K562 (cell line): ENCODE measurements around the gene WIPF1. TPM values are rescaled to one million over a fixed set of nuclear protein-coding genes. Genes with fewer than 3 reads are reported as not detected.

Source experiments
- BCLAF1 ChIP-seq, 2 experiments: fragments of 450-650 bp in 1 of 2; IDR thresholded peaks; 2 replicates each; pipeline ENCODE4 v1.6.1; 2011 to 2017; ENCODE audit warnings: low read depth in 2 of 2, antibody characterized with exemption in 1 of 2, borderline replicate concordance in 1 of 2, low read length in 1 of 2, mild to moderate bottlenecking in 1 of 2, mixed read lengths in 1 of 2; ENCODE audit not compliant: control insufficient read depth in 1 of 2
- DDX20 ChIP-seq: fragments of 450-650 bp; IDR thresholded peaks from 2 replicates; pipeline ENCODE4 v1.6.1; 2016; ENCODE audit warnings: missing genetic modification characterization, low read depth, mild to moderate bottlenecking, missing compliant biosample characterization, moderate library complexity
- GTF2A2 ChIP-seq: IDR thresholded peaks from 2 replicates; pipeline ENCODE4 v1.6.1; 2016; ENCODE audit warnings: mild to moderate bottlenecking, missing genetic modification characterization, missing compliant biosample characterization
- MNT ChIP-seq, 2 experiments: fragments of 450-650 bp; conservative IDR thresholded peaks; 2 replicates each; pipeline ENCODE4 v1.6.1; 2017; ENCODE audit warnings: mild to moderate bottlenecking in 2 of 2, moderate library complexity in 2 of 2
- RCOR1 ChIP-seq, 2 experiments: IDR thresholded peaks; 2 replicates each; pipeline ENCODE4 v1.6.1; 2012; ENCODE audit warnings: low read depth in 2 of 2, low read length in 2 of 2, borderline replicate concordance in 1 of 2, improper control_type of control experiment in 1 of 2
- TBL1XR1 ChIP-seq, 2 experiments: IDR thresholded peaks; 2 replicates each; pipeline ENCODE4 v1.6.1; 2012; ENCODE audit warnings: improper control_type of control experiment in 2 of 2, low read length in 2 of 2, mild to moderate bottlenecking in 1 of 2
- TRIM25 ChIP-seq: fragments of 450-650 bp; IDR thresholded peaks from 2 replicates; pipeline ENCODE4 v1.7.0; 2016; ENCODE audit warnings: borderline replicate concordance
- ZNF197 ChIP-seq: fragments of 200-800 bp; sonication (Bioruptor generic); IDR thresholded peaks from 2 replicates; pipeline ENCODE4 v1.6.1; 2016; ENCODE audit warnings: low read depth, missing genetic modification characterization, missing compliant biosample characterization
- ZNF518B ChIP-seq: fragments of 250-450 bp; sonication (Bioruptor Pico); IDR thresholded peaks from 2 replicates; pipeline ENCODE4 v1.5.0; 2021; ENCODE audit warnings: mild to moderate bottlenecking, moderate library complexity
- ZNF551 ChIP-seq: fragments of 250-450 bp; sonication (Bioruptor Pico); IDR thresholded peaks from 2 replicates; pipeline ENCODE4 v1.5.0; 2021; ENCODE audit warnings: mild to moderate bottlenecking, moderate library complexity
- ZNF583 ChIP-seq: fragments of 250-450 bp; sonication (Bioruptor Pico); IDR thresholded peaks from 2 replicates; pipeline ENCODE4 v1.4.0; 2020
- ZNF639 ChIP-seq, 2 experiments: fragments of 200-800 bp in 1 of 2; sonication (Bioruptor generic) in 1 of 2; sonication (generic) in 1 of 2; formaldehyde crosslinking in 1 of 2; IDR thresholded peaks in 1 of 2; conservative IDR thresholded peaks in 1 of 2; 2 replicates each; pipeline versions ENCODE4 v1.5.0 to v1.6.1; 2016 to 2020; ENCODE audit warnings: missing compliant biosample characterization in 1 of 2, missing genetic modification characterization in 1 of 2, missing genetic modification reagents in 1 of 2
- polyA plus RNA-seq, 8 experiments: library from polyadenylated mRNA; depleted of rRNA in 4 of 8; stranded (reverse) in 5 of 8; unstranded in 3 of 8; fragments of >200 nt; fragmentation: Nextera tagmentation in 2 of 8; fragmentation: Illumina TruSeq in 1 of 8; extraction: Ambion mirVana in 2 of 8; extraction: Trizol in 1 of 8; gene quantifications; 2 replicates each; pipeline versions ENCODE4 v1.2.1 to v1.2.3, GENCODE V29; 2011 to 2014; ENCODE audit warnings: inconsistent platforms in 1 of 8, missing spikeins in 1 of 8
- total RNA-seq, 7 experiments: library from RNA; depleted of rRNA in 6 of 7; stranded (reverse); fragments of >200 nt in 6 of 7; fragmentation: Illumina TruSeq in 2 of 7; extraction: Trizol in 2 of 7; gene quantifications; 2 replicates each; pipeline versions ENCODE4 v1.2.1 to v1.2.3, GENCODE V29; 2011 to 2021; ENCODE audit warnings: low replicate concordance in 1 of 7

WIPF1 gene
- total and polyA plus RNA-seq, 9 of the 15 experiments (the other 6 are each of a cell fraction or from before 2014, with no cell fraction given), result 0.54 to 4.9 (median 2.4) TPM

GRCh38 chr2:174634130-174635014 lies 36.8 kb upstream of the WIPF1 start (continued):
- TF ChIP-seq TRIM25 (no peak), RCOR1 (IDR thresholded peaks at IDR 0.05; ENCODE audit: borderline replicate concordance in 1 of 2, low read depth in 2 of 2, low read length in 2 of 2) (0 out of 4 replicates have a peak, but pooled peaks of 1 of the 2 experiments have one; percentile 17), ZNF639 (CRISPR knock-in tag; conservative IDR thresholded peaks at IDR 0.05 in 1 of 2, IDR thresholded peaks at IDR 0.05 in 1 of 2) (peak in 1 of 2 experiments; percentile 68; a peak in 2 of 4 replicates), ZNF551 (0 out of 2 replicates have a peak, but pooled peaks have one; percentile 34), MNT (conservative IDR thresholded peaks at IDR 0.05) (peak in 1 of 2 experiments; percentile 28; a peak in 1 of 4 replicates), ZNF518B (CRISPR knock-in tag) (no peak), GTF2A2 (tag) (0 out of 2 replicates have a peak, but pooled peaks have one; percentile 30), BCLAF1 (IDR thresholded peaks at IDR 0.05; ENCODE audit: borderline replicate concordance in 1 of 2, control insufficient read depth in 1 of 2, low read depth in 2 of 2, low read length in 1 of 2) (no peak), DDX20 (tag) (peak; percentile 76), ZNF197 (CRISPR knock-in tag) (peak; percentile 91), TBL1XR1 (IDR thresholded peaks at IDR 0.05; ENCODE audit: low read length in 2 of 2) (0 out of 4 replicates have a peak, but pooled peaks of 1 of the 2 experiments have one; percentile 32), ZNF583 (0 out of 2 replicates have a peak, but pooled peaks have one; percentile 64)
